Psoas muscle (tissue), 8 donors: ENCODE measurements around the gene TCTN2. TPM values are rescaled to one million over a fixed set of nuclear protein-coding genes. Genes with fewer than 3 reads are reported as not detected.
A peak's percentile ranks its signal among the peaks of the same experiment; 100 is the strongest.

ENCODE experiments used
- ATAC-seq, 4 donors: fragments of 200-7000 bp; cut with Tn5 transposase; one replicate each; pipeline ENCODE4 v1.9.1; 2020; ENCODE audit warnings: moderate library complexity in 3 of 4, mild to moderate bottlenecking in 2 of 4
- DNase-seq, 2 donors: peaks; one replicate each; pipeline ENCODE4 v3.0.0-alpha.2; 2020
- H3K27ac ChIP-seq: fragments of 200-600 bp; one replicate; pipeline ENCODE4 v1.8.0; 2022
- H3K27me3 ChIP-seq, 3 donors: fragments of 200-600 bp in 1 of 3; one replicate each; pipeline versions ENCODE4 v1.6.1 to v1.8.0; 2013 to 2022; ENCODE audit warnings: low read length in 2 of 3, mild to moderate bottlenecking in 2 of 3, moderate library complexity in 1 of 3; ENCODE audit not compliant: insufficient read depth in 3 of 3
- H3K36me3 ChIP-seq, 2 donors: fragments of 200-600 bp in 1 of 2; one replicate each; pipeline versions ENCODE4 v1.6.1 to v1.8.0; 2013 to 2022; ENCODE audit warnings: low read depth in 1 of 2, mild to moderate bottlenecking in 1 of 2, moderate library complexity in 1 of 2; ENCODE audit not compliant: insufficient read depth in 1 of 2
- H3K4me1 ChIP-seq: fragments of 200-600 bp; one replicate; pipeline ENCODE4 v1.8.0; 2022
- H3K4me3 ChIP-seq: fragments of 200-600 bp; one replicate; pipeline ENCODE4 v1.8.0; 2022; ENCODE audit warnings: mild to moderate bottlenecking
- H3K9me3 ChIP-seq: fragments of 200-600 bp; one replicate; pipeline ENCODE4 v1.8.0; 2022
- WGBS, 3 donors: extraction: QIAGEN DNeasy Blood & Tissue Kit; methylation state at CpG; one replicate each; pipeline versions ENCODE4 v1.1.6 to v1.1.7; 2013; 5-methylcytosine and 5-hydroxymethylcytosine counted together
- intact Hi-C, 2 donors: fragments of 100-400 bp; cut with DNase I; formaldehyde crosslinking; loops; one replicate each; pipeline versions ENCODE4 v1.11.0 to v1.14.2; 2022
- polyA plus RNA-seq, 3 donors: library from polyadenylated mRNA; stranded (reverse); fragments of 200-250 nt; gene quantifications; one replicate each; pipeline ENCODE4 v1.2.3, GENCODE V29; 2013
- total RNA-seq, 4 donors: library from RNA; stranded (reverse); fragmentation: NEBNext Ultra II Directional in 2 of 4; extraction: Animal tissue kit (Norgen Biotek cat#: 25700) in 2 of 4; gene quantifications; one replicate each; pipeline versions ENCODE4 v1.2.1 to v1.2.4, GENCODE V29; 2021 to 2023
- TF ChIP-seq, protein P1 (sequence below): fragments of 200-600 bp; IDR thresholded peaks from one replicate; pipeline ENCODE4 v1.8.0; 2022; ENCODE audit warnings: antibody characterized with exemption
- donor health status: healthy with polysubstance abuse.
- donor health status: DM: no; HTN: no; CAD: no; lungs with moderate emphysema.
- donor health status: Bipolar disorder and iron deficiency.
- donor health status: healthy.
- donor health status: DM: yes; HTN: yes; CAD: no.
- donor health status: DM: no; HTN: no; CAD: no.
- donor health status: DM: no; HTN: no; CAD: no.
- donor health status: DM: yes; HTN: yes; CAD: no.

The TCTN2 gene
- total and polyA plus RNA-seq, 7 donors: 1.1 to 8.1 (median 1.8) TPM

DNA sequence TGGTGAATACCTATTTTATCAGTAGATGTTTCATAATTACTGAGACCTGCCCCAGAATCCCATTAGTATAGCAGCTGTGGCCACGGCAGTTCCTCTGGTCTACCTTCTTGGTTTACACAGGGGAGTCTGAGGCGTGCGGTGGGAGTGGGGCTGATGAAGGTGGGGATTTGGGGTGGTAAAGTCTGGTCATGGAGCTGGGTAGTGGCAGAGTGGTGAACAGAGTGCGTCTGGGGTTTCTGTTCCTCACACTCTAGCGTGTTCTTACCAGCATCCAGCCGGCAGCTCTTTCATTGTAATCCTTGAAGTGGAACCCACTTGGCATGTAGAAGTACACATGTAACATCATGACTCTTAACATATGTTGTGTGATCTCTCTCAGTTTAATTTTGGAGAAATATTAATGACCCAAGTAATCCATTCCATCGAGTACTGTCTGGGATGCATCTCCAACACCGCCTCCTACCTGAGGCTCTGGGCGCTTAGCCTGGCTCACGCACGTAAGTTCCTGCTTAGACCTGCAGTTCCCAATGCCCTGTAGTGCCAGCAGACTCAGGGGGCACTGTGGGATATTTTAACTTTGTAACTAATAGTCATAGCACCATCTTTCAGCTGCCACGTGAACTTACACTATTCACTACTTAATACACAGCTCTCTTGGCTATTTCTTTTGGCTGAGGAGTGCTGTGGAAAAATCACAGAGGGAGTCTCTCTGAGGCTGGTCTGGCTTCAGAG, 83.3 kb downstream of the TCTN2 start:
- TF ChIP-seq, protein P1, sequence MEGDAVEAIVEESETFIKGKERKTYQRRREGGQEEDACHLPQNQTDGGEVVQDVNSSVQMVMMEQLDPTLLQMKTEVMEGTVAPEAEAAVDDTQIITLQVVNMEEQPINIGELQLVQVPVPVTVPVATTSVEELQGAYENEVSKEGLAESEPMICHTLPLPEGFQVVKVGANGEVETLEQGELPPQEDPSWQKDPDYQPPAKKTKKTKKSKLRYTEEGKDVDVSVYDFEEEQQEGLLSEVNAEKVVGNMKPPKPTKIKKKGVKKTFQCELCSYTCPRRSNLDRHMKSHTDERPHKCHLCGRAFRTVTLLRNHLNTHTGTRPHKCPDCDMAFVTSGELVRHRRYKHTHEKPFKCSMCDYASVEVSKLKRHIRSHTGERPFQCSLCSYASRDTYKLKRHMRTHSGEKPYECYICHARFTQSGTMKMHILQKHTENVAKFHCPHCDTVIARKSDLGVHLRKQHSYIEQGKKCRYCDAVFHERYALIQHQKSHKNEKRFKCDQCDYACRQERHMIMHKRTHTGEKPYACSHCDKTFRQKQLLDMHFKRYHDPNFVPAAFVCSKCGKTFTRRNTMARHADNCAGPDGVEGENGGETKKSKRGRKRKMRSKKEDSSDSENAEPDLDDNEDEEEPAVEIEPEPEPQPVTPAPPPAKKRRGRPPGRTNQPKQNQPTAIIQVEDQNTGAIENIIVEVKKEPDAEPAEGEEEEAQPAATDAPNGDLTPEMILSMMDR: no peak
- 93 to 96% (median 94%) methylated on average over 12 of the region's 12 CpGs for WGBS, 3 donors
- Histone ChIP-seq H3K4me3 (no peak overlapping the region), H3K27me3 (no peaks in the 10 kb centered on the region), H3K9me3 (no peaks in the 10 kb centered on the region), H3K4me1 (no peaks in the 10 kb centered on the region), H3K36me3 (peaks cover 8 to 89% of the 10 kb centered on the region in 2 donors), H3K27ac (no peak overlapping the region)
- DNase-seq (no peak), ATAC-seq (no peak)
- intact Hi-C loops: no loop called here

DNA sequence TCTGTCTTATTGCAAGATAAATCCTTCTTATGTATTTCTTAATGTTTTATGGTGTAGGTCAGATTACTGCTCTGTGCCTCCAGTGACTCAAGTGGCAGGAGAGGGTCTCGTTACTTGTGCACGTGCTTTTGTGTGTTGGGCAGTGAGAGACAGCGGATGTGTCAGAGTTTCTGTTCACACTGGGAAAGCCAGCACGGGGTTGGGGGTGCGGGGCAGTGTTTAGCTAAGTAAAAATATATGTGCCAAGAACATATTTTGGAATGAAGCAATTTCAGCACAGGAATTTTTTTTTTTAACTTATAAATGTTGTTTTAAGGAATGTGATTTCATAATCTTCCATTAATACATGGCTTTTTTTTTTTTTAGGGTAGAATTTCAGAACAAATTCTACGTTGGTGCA, 86.6 kb downstream of the TCTN2 start:
- peaks cover 0 to 17% (median 6%) of the 10 kb centered on the region in 3 donors for H3K27me3 ChIP-seq
- DNase-seq (peak in 1 of 2 donors; percentile 24), ATAC-seq (peak in 1 of 4 donors; percentile 47)
- no peak overlapping the region for H3K4me3 ChIP-seq
- 66 to 76% (median 66%) methylated on average over 6 of the region's 6 CpGs for WGBS, 3 donors
- no peaks in the 10 kb centered on the region for H3K4me1 ChIP-seq
- TF ChIP-seq, protein P1: no peak
- H3K36me3 ChIP-seq: peaks cover 7 to 69% of the 10 kb centered on the region in 2 donors
- intact Hi-C loops: no loop called here
- no peak overlapping the region for H3K27ac ChIP-seq
- H3K9me3 ChIP-seq: no peaks in the 10 kb centered on the region

Other genes starting within 250 kb of the TCTN2 start
- gene RILPL2, start 234.4 kb upstream of the TCTN2 start, total RNA-seq: 1 to 10 TPM in 3 of 4 donors, under 1 TPM in 1; 0.69 to 1.2 (median 1.1) TPM
- 1 to 10 TPM; 1.1 to 1.6 (median 1.2) TPM for gene RILPL2, start 234.4 kb upstream of the TCTN2 start, polyA plus RNA-seq
- gene SNRNP35, start 213.0 kb upstream of the TCTN2 start, total RNA-seq: 10 to 100 TPM; 19.8 to 35.1 (median 25.5) TPM
- gene SNRNP35, start 213.0 kb upstream of the TCTN2 start, polyA plus RNA-seq: 10 to 100 TPM; 31.7 to 44.0 (median 42.6) TPM
- gene RILPL1, start 137.4 kb upstream of the TCTN2 start, total RNA-seq: 10 to 100 TPM; 43.7 to 73.7 (median 59.0) TPM
- gene RILPL1, start 137.4 kb upstream of the TCTN2 start, polyA plus RNA-seq: 10 to 100 TPM; 34.8 to 64.7 (median 46.7) TPM
- 100 to 1,000 TPM; 100 to 221 (median 145) TPM for gene TMED2, start 86.6 kb upstream of the TCTN2 start, total RNA-seq
- 100 to 1,000 TPM; 118 to 267 (median 238) TPM for gene TMED2, start 86.6 kb upstream of the TCTN2 start, polyA plus RNA-seq
- gene DDX55, start 69.0 kb upstream of the TCTN2 start, total RNA-seq: 1 to 10 TPM; 5.1 to 8.0 (median 6.1) TPM
- 10 to 100 TPM in 1 of 3 donors, 1 to 10 TPM in 2; 4.2 to 10.5 (median 7.8) TPM for gene DDX55, start 69.0 kb upstream of the TCTN2 start, polyA plus RNA-seq
- 10 to 100 TPM; 37.3 to 42.7 (median 40.1) TPM for gene EIF2B1, start 37.4 kb upstream of the TCTN2 start, total RNA-seq
- 10 to 100 TPM; 27.4 to 48.2 (median 38.4) TPM for gene EIF2B1, start 37.4 kb upstream of the TCTN2 start, polyA plus RNA-seq
- 10 to 100 TPM; 10.7 to 18.5 (median 16.9) TPM for gene GTF2H3, start 37.3 kb upstream of the TCTN2 start, total RNA-seq
- gene GTF2H3, start 37.3 kb upstream of the TCTN2 start, polyA plus RNA-seq: 10 to 100 TPM in 2 of 3 donors, 1 to 10 TPM in 1; 5.2 to 24.2 (median 12.3) TPM
- 10 to 100 TPM; 11.7 to 20.7 (median 18.8) TPM for gene ATP6V0A2, start 41.2 kb downstream of the TCTN2 start, total RNA-seq
- 10 to 100 TPM in 1 of 3 donors, 1 to 10 TPM in 2; 5.1 to 12.0 (median 8.4) TPM for gene ATP6V0A2, start 41.2 kb downstream of the TCTN2 start, polyA plus RNA-seq
- under 1 TPM in 3 of 4 donors, not detected in 1; 0.04 to 0.84 (median 0.59) TPM for gene DNAH10, start 91.2 kb downstream of the TCTN2 start, total RNA-seq
- gene DNAH10, start 91.2 kb downstream of the TCTN2 start, polyA plus RNA-seq: under 1 TPM; 0.01 to 0.38 (median 0.10) TPM